ENCODE results near the gene SNAP47. TPM values are rescaled to one million over a fixed set of nuclear protein-coding genes. Genes with fewer than 3 reads are reported as not detected.
A peak's percentile ranks its signal among the peaks of the same experiment; 100 is the strongest.

SNAP47 gene
- total RNA-seq, 1 donor, result 51.4 TPM

GRCh38 chr1:227731696-227732585 is 3.3 kb upstream of the SNAP47 start:
- peaks cover 13% of the 10 kb centered on the region for H3K4me1 ChIP-seq (ENCODE audit: insufficient read depth, low read length)
- H3K4me2 ChIP-seq (ENCODE audit: insufficient read depth, low read length), result no peak overlapping the region
- peaks cover 4% of the 10 kb centered on the region for H3K27me3 ChIP-seq (ENCODE audit: insufficient read depth, low read length)
- no peak overlapping the region for H3K27ac ChIP-seq (ENCODE audit: low read depth, low read length)
- no peaks in the 10 kb centered on the region for H3K9me3 ChIP-seq (ENCODE audit: low read depth, low read length)
- H3K79me2 ChIP-seq (ENCODE audit: insufficient read depth, low read length), result peaks cover 43% of the 10 kb centered on the region
- H4K20me1 ChIP-seq (ENCODE audit: insufficient read depth, low read length), result peaks cover 33% of the 10 kb centered on the region
- no peak for TF ChIP-seq CTCF (IDR thresholded peaks at IDR 0.05; ENCODE audit: extremely low read depth, low read depth, low read length)
- peak; percentile 21 for DNase-seq (ENCODE audit: insufficient read length, low spot score, missing footprints)
- H3K36me3 ChIP-seq (ENCODE audit: insufficient read depth, low read length), result peaks cover 15% of the 10 kb centered on the region
- H2AFZ ChIP-seq (ENCODE audit: low read length), result no peak overlapping the region
- no peak overlapping the region for H3K4me3 ChIP-seq (ENCODE audit: insufficient read depth, low read length)

- Histone ChIP-seq H3K4me3 (ENCODE audit: insufficient read depth, low read length) (no peak overlapping the region), H3K27me3 (ENCODE audit: insufficient read depth, low read length) (no peaks in the 10 kb centered on the region), H4K20me1 (ENCODE audit: insufficient read depth, low read length) (peaks cover 36% of the 10 kb centered on the region), H3K79me2 (ENCODE audit: insufficient read depth, low read length) (peaks cover 52% of the 10 kb centered on the region), H3K27ac (ENCODE audit: low read depth, low read length) (no peak overlapping the region), H2AFZ (ENCODE audit: low read length) (no peak overlapping the region), H3K36me3 (ENCODE audit: insufficient read depth, low read length) (peaks cover 15% of the 10 kb centered on the region), H3K4me1 (ENCODE audit: insufficient read depth, low read length) (peaks cover 13% of the 10 kb centered on the region), H3K9me3 (ENCODE audit: low read depth, low read length) (no peaks in the 10 kb centered on the region), H3K4me2 (ENCODE audit: insufficient read depth, low read length) (no peak overlapping the region)
- TF ChIP-seq CTCF (IDR thresholded peaks at IDR 0.05; ENCODE audit: extremely low read depth, low read depth, low read length), result no peak
- peak; percentile 61 for DNase-seq (ENCODE audit: insufficient read length, low spot score, missing footprints)
Measured at GRCh38 chr1:227732586-227733308, 2.5 kb upstream of the SNAP47 start.

- H4K20me1 ChIP-seq (ENCODE audit: insufficient read depth, low read length), result peaks cover 36% of the 10 kb centered on the region
- peak; percentile 21 for DNase-seq (ENCODE audit: insufficient read length, low spot score, missing footprints)
- no peaks in the 10 kb centered on the region for H3K9me3 ChIP-seq (ENCODE audit: low read depth, low read length)
- H3K36me3 ChIP-seq (ENCODE audit: insufficient read depth, low read length), result peaks cover 15% of the 10 kb centered on the region
- no peak overlapping the region for H3K27ac ChIP-seq (ENCODE audit: low read depth, low read length)
- H3K4me2 ChIP-seq (ENCODE audit: insufficient read depth, low read length), result no peak overlapping the region
- H3K27me3 ChIP-seq (ENCODE audit: insufficient read depth, low read length), result no peaks in the 10 kb centered on the region
- TF ChIP-seq CTCF (IDR thresholded peaks at IDR 0.05; ENCODE audit: extremely low read depth, low read depth, low read length), result no peak
- H3K79me2 ChIP-seq (ENCODE audit: insufficient read depth, low read length), result peaks cover 54% of the 10 kb centered on the region
- no peak overlapping the region for H3K4me3 ChIP-seq (ENCODE audit: insufficient read depth, low read length)
- no peak overlapping the region for H2AFZ ChIP-seq (ENCODE audit: low read length)
- H3K4me1 ChIP-seq (ENCODE audit: insufficient read depth, low read length), result peaks cover 13% of the 10 kb centered on the region
Measured at GRCh38 chr1:227733309-227733705, 1.9 kb upstream of the SNAP47 start.

All from osteoblast (primary cell).